Activated T-cell treated with anti-CD3 and anti-CD28 coated beads for 24 hours (primary cell): ENCODE results near the gene SEC16A.

Experiments
- DNase-seq: peaks from one replicate; pipeline ENCODE4 v3.0.0-alpha.2; 2020; ENCODE audit warnings: low read depth

The SEC16A gene

GRCh38 chr9:136465500-136466154 is 17.2 kb downstream of the SEC16A start:
- no peak for DNase-seq

GRCh38 chr9:136464241-136464640 is 18.6 kb downstream of the SEC16A start:
- DNase-seq, result no peak

DNA sequence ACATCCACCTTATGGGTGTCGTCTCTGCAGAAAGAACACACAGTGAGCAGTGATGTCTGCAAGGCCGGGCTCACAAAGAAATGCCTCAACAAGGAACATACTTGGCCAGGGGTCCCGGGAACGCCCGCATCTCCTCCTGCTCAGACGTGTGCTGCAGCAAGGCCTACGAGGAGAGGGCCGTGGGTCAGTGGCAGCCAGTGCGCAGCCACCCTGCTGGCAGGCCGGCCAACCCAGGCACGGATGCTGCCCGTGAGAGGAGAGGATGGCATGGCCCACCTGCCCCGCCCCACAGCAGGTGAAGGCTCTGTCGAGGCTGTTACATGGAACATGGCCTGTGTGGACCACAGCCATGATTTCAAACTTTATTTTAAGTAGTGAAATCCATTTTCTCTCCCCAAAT is 19.3 kb downstream of the SEC16A start:
- no peak for DNase-seq

DNA sequence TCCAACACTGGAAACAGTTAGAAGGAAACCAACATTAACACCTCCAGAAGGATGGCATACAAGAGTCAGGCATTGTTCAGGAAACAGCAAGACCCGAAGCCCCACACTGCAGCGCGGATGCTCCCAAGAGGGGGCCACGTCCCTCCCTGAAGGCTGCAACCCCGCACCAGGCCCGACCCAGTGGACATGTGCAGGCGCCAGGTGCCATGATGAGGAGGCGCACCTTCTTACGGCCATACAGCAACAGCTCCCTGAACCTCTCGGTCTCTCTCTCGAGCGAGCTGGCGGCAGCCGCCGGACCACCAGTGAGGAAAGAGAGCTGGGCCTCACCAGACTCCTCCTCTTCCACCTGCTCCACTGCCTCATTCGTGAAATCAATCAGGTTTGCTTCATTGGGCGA is 20.2 kb downstream of the SEC16A start:
- no peak for DNase-seq

DNA sequence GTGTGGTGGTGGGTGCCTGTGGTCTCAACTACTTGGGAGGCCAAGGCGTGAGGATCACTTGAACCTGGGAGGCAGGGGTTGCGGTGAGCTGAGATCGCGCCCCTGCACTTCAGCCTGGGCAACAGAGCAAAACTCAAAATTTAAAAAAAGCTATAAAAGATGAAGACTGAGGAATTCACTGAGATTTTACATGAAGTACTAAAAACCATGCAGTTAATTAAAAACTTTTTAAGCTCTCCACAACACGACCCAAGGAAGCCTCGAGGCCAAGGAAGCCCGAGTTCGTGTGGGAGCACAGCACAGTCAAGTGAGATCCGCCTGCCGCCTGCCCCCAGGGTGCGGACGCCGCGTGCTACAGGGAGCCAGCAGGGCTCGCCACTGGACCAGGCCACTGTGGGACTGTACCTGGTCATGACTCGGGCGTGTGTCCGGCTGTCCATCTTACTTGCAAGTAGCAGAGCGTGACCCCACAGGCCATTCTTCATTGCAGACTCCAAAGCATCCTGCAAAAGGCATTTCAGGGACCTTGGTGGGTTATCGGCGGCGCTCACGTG is 22.0 kb downstream of the SEC16A start:
- DNase-seq, result no peak

GRCh38 chr9:136459425-136459824 is 23.4 kb downstream of the SEC16A start:
- DNase-seq, result no peak

- DNase-seq, result no peak
These were observed 25.5 kb downstream of the SEC16A start for GRCh38 chr9:136457326-136457725.

DNA sequence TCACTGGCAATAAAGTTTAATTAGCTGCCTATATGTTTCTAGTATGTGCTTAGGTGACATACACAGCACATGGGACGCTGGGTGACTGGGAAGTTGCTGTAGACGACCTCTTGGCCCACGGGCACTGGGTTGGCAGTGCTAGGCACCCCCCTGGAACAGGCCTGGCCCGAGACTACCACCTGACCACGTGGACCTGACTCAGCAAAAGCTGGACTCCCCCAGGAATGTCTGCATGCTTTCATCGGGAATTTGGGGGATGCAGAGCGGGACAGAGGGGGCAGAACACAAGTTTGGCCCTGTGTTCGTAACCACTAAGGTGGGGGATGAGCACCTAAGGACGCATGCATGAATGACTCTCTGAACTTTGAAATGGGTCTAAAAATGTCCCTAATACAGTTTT is 26.6 kb downstream of the SEC16A start:
- DNase-seq, result no peak

- DNase-seq, result no peak
These were observed 27.5 kb downstream of the SEC16A start for GRCh38 chr9:136455043-136456002.

GRCh38 chr9:136454026-136454796 is 28.6 kb downstream of the SEC16A start:
- DNase-seq, result no peak

- DNase-seq, result no peak
These were observed 29.5 kb downstream of the SEC16A start for GRCh38 chr9:136453326-136453725.

- no peak for DNase-seq
These were observed 31.5 kb downstream of the SEC16A start for GRCh38 chr9:136451221-136451877.

- no peak for DNase-seq
These were observed 34.2 kb downstream of the SEC16A start for GRCh38 chr9:136448655-136449054.

DNA sequence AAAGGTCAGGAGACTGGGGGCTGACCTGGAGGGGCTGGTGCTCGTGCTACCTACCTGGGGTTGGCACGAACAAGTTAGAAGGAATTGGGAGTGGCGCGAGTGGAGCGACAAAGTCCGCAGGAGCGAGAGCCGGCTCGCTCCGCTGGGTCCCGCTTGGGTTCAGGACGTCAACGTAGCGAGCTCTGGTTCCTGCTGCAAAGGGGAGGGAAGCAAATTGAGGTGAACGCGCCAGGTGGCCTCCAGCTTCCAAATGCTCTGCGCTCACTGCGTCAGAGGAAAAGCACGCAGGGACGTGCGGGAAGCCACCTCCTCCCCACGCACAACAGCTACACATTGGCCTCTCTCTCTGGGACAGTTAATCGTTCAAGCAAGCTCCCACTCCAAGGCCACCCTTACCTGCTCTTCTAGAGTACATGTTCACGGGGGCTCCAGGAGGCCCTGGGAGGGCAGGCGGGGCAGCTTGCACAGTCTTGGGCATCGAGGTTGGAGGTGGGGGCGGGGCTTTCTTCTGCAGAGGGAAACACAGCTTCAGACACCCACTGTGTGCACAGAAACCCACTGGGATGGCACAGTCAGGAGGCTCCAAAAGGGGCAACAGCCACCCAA is 35.6 kb downstream of the SEC16A start:
- DNase-seq, result no peak

GRCh38 chr9:136445799-136446198 is 37.0 kb downstream of the SEC16A start:
- DNase-seq, result no peak

DNA sequence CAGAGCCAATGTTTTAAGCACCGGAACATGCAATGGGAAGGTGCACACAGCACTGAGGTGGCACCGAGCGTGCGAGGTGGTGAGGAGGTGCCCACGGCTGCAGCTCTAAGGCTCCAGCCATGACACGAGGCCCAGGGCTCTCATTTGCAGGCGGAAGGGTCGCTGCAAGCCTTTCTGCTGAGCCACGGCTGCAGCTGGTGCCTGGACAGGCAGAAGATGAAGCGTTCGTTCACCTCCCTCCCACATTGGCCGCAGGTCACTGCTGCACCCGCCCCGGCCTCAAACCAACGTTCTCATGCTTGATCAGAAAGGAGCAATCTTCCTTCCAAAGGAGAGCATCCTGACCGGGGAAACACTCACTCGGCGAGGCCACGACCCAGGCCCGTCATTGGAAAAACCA is 38.7 kb downstream of the SEC16A start:
- no peak for DNase-seq

DNA sequence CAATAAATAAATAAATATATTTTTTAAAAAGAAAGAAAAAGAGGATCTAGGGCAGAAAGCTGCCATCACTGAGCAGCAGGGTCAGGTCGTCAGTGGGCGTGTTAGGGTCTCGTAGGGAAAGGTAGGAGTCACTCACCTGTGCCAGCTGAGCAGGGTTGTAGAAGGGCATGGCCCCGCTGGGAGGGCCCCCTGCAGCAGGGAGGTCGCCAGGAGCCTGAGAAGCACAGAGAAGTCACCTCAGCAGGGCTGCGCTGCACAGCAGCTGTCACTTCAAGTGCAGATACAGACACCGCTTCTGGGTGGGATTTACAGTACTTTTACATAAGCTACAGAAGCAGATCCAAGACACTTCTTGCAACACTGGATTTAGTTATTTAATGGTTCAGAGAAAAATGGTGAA is 39.2 kb downstream of the SEC16A start:
- DNase-seq, result no peak

DNA sequence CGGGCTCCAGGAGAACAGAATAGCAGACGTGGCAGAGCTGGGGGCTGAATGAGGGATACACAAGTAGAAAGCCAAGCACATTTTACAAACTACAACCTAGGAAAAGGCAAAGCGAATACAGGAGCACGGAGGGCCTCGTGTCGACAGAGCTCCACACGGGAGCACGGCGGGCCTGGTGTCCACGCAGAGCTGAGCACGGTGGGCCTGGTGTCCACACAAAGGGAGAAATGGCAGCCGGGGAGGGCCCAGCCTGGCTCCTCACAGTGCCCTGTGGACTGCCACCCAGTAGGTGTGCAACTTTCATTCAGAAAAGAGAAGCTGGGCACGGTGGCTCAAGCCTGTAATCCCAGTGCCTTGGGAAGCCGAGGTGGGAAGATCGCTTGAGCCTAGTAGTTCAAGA is 39.8 kb downstream of the SEC16A start:
- DNase-seq, result no peak

- no peak for DNase-seq
These were observed 40.6 kb downstream of the SEC16A start for GRCh38 chr9:136442265-136442664.

- no peak for DNase-seq
These were observed 41.1 kb downstream of the SEC16A start for GRCh38 chr9:136441681-136442245.

DNA sequence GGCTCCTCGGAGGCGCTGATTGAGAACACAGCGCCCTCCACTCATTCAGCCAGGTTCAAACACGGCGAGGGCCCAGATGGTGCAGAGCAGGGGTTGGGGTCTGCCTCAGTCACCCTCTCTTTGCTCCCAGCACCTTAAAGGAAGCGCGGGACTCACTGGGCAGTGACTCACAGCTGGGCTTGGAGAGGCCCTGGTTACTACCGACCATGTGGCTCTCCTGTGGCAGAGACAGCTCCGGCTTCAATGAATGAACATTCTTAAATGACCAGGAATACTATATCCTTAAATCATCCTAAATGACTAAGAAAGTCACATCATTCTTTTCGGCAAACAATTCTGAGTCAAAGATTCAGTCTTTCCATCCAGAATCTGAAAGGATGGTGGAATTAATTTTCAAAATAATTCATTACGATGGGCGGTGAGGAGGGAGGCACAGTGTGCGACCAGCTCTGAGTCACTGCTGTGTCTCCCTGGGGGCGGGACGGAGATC is 41.6 kb downstream of the SEC16A start:
- no peak for DNase-seq
